HepG2 (cell line): Measurements from ENCODE around the gene MYCBPAP. TPM values are rescaled to one million over a fixed set of nuclear protein-coding genes. Genes with fewer than 3 reads are reported as not detected.

ENCODE experiments used
- ATAC-seq: fragments of 200-7000 bp; cut with Tn5 transposase; 3 replicates; pipeline ENCODE4 v1.9.1; 2020; ENCODE audit warnings: mild to moderate bottlenecking, moderate library complexity
- BruUV-seq: library from RNA; stranded (reverse); fragments of 400-500 nt; replicated peaks from 2 replicates; lab custom pipeline; 2021; lab: Mats Ljungman, UMichigan
- CTCF ChIA-PET: fragments of 300-600 bp; formaldehyde crosslinking; extraction: SDS; loops from one replicate; lab custom pipeline; 2021; ENCODE audit warnings: low total read pairs, inconsistent platforms, low intra/inter-chr PET ratio; lab: Yijun Ruan, JAX
- POLR2A ChIA-PET: fragments of 350-600 bp; sonication (Branson Sonifier 250); formaldehyde crosslinking; loops from one replicate; lab custom pipeline; 2020; ENCODE audit warnings: antibody characterized with exemption, inconsistent platforms; lab: Yijun Ruan, JAX
- DNase-seq: peaks from one replicate; pipeline ENCODE4 v3.0.0-alpha.2; 2015; ENCODE audit warnings: low spot score
- FAIRE-seq: peaks from 3 replicates; lab custom pipeline; 2011; peaks lifted over from hg19 to GRCh38; lab: Jason Lieb, UNC
- H2AFZ ChIP-seq: one replicate; pipeline ENCODE4 v1.6.1; 2011; ENCODE audit warnings: low read length, inconsistent platforms
- H3K27ac ChIP-seq: fragments of 300-600 bp; 3 replicates; pipeline ENCODE4 v1.8.0; 2011; ENCODE audit warnings: mixed run types, mild to moderate bottlenecking, mixed read lengths, low read length, inconsistent platforms; ENCODE audit not compliant: insufficient read depth; ENCODE audit errors: extremely low read length
- H3K27me3 ChIP-seq, 2 experiments: fragments of 200-600 bp in 1 of 2; 2 replicates in 1 of 2; 3 replicates in 1 of 2; pipeline versions ENCODE4 v1.6.0 to v1.8.0; 2011; ENCODE audit warnings: low read length in 2 of 2, mild to moderate bottlenecking in 2 of 2, moderate library complexity in 2 of 2, inconsistent platforms in 1 of 2; ENCODE audit not compliant: insufficient read depth in 2 of 2, control insufficient read depth in 1 of 2
- H3K36me3 ChIP-seq, 2 experiments: fragments of 200-600 bp in 1 of 2; replicated peaks in 1 of 2; 2 replicates in 1 of 2; 3 replicates in 1 of 2; pipeline versions ENCODE4 v1.5.1 to v1.8.0; 2011; ENCODE audit warnings: low read length in 2 of 2, inconsistent platforms in 1 of 2; ENCODE audit not compliant: insufficient read depth in 2 of 2, control insufficient read depth in 1 of 2
- H3K4me1 ChIP-seq: 2 replicates; pipeline ENCODE4 v1.5.1; 2012; ENCODE audit warnings: low read length, inconsistent platforms; ENCODE audit not compliant: insufficient read depth
- H3K4me2 ChIP-seq: 2 replicates; pipeline ENCODE4 v1.6.0; 2011; ENCODE audit warnings: low read depth, low read length, inconsistent platforms
- H3K4me3 ChIP-seq, 3 experiments: fragments of 200-600 bp in 1 of 3; sonication (generic), shearing (Covaris generic) in 1 of 3; replicated peaks in 1 of 3; 2 replicates each; pipeline ENCODE4 v1.5.1; 2011 to 2016; ENCODE audit warnings: low read length in 3 of 3, inconsistent platforms in 2 of 3, low read depth in 2 of 3, mild to moderate bottlenecking in 2 of 3, control low read depth in 1 of 3, mixed read lengths in 1 of 3; ENCODE audit not compliant: insufficient read depth in 1 of 3
- H3K79me2 ChIP-seq: one replicate; pipeline ENCODE4 v1.6.1; 2011; ENCODE audit warnings: low read length, inconsistent platforms; ENCODE audit not compliant: insufficient read depth
- H3K9ac ChIP-seq: 2 replicates; pipeline ENCODE4 v1.6.0; 2011; ENCODE audit warnings: mild to moderate bottlenecking, low read depth, low read length, inconsistent platforms; ENCODE audit not compliant: insufficient read depth
- H3K9me3 ChIP-seq: 2 replicates; pipeline ENCODE4 v1.5.1; 2012; ENCODE audit warnings: mild to moderate bottlenecking, low read length
- H4K20me1 ChIP-seq: 2 replicates; pipeline ENCODE4 v1.6.0; 2011; ENCODE audit warnings: inconsistent platforms, mild to moderate bottlenecking, low read length, moderate library complexity; ENCODE audit not compliant: insufficient read depth
- CCDC6 ChIP-seq: sonication (generic); formaldehyde crosslinking; IDR thresholded peaks from 2 replicates; pipeline ENCODE4 v1.8.1; 2022; ENCODE audit warnings: mild to moderate bottlenecking, missing genetic modification reagents, moderate library complexity
- CEBPB ChIP-seq: IDR thresholded peaks from 2 replicates; pipeline ENCODE4 v1.6.1; 2011; ENCODE audit warnings: low read depth, low read length, improper control_type of control experiment, borderline replicate concordance
- CEBPG ChIP-seq: IDR thresholded peaks from 2 replicates; pipeline ENCODE4 v1.6.1; 2016
- ELF4 ChIP-seq: sonication (generic); formaldehyde crosslinking; IDR thresholded peaks from 2 replicates; pipeline ENCODE4 v1.5.0; 2020; ENCODE audit warnings: missing genetic modification reagents, mild to moderate bottlenecking, moderate library complexity, borderline replicate concordance
- PRDM15 ChIP-seq: sonication (generic); formaldehyde crosslinking; IDR thresholded peaks from 2 replicates; pipeline ENCODE4 v1.4.0; 2020; ENCODE audit warnings: missing genetic modification reagents
- SALL2 ChIP-seq: sonication (generic); formaldehyde crosslinking; IDR thresholded peaks from 2 replicates; pipeline ENCODE4 v1.8.1; 2023; ENCODE audit warnings: mild to moderate bottlenecking, missing genetic modification reagents, inconsistent platforms
- SNAPC4 ChIP-seq: sonication (generic); formaldehyde crosslinking; IDR thresholded peaks from 2 replicates; pipeline ENCODE4 v1.4.0; 2020; ENCODE audit warnings: mild to moderate bottlenecking, missing genetic modification reagents
- SOX6 ChIP-seq, 2 experiments: fragments of 450-650 bp in 1 of 2; sonication (generic) in 1 of 2; formaldehyde crosslinking in 1 of 2; IDR thresholded peaks; 2 replicates each; pipeline versions ENCODE4 v1.4.0 to v1.6.1; 2017 to 2020; ENCODE audit warnings: antibody characterized with exemption in 1 of 2, mild to moderate bottlenecking in 1 of 2, missing genetic modification reagents in 1 of 2
- ZNF777 ChIP-seq: sonication (generic); formaldehyde crosslinking; IDR thresholded peaks from 2 replicates; pipeline ENCODE4 v1.4.0; 2020; ENCODE audit warnings: missing genetic modification reagents
- ZXDC ChIP-seq: sonication (generic); formaldehyde crosslinking; IDR thresholded peaks from 2 replicates; pipeline ENCODE4 v1.5.0; 2020; ENCODE audit warnings: mild to moderate bottlenecking, missing genetic modification reagents
- WGBS: methylation state at CpG from one replicate; pipeline ENCODE4 v1.1.6; 2017; ENCODE audit warnings: low lambda C conversion rate; 5-methylcytosine and 5-hydroxymethylcytosine counted together
- in situ Hi-C: cut with HindIII; loops from 2 replicates; pipeline ENCODE4 v1.10.0; 2017; ENCODE audit warnings: low pct_unique_long_range_greater_than_20kb; ENCODE audit not compliant: extremely low pct_ligation_motif_present
- intact Hi-C: fragments of 100-400 bp; cut with micrococcal nuclease; formaldehyde crosslinking; loops from one replicate; pipeline ENCODE4 v1.10.0; 2022; ENCODE audit not compliant: unreplicated experiment
- polyA plus RNA-seq, 8 experiments: library from polyadenylated mRNA; depleted of rRNA in 3 of 8; stranded (reverse) in 7 of 8; unstranded in 1 of 8; fragments of >200 nt; fragmentation: Illumina TruSeq in 4 of 8; extraction: Trizol in 4 of 8; gene quantifications; 2 replicates each; pipeline versions ENCODE4 v1.2.1 to v1.2.3, GENCODE V29; 2011 to 2016; ENCODE audit warnings: low read depth in 4 of 8, missing spikeins in 1 of 8, mixed read lengths in 1 of 8; ENCODE audit not compliant: insufficient read depth in 1 of 8
- total RNA-seq, 5 experiments: library from RNA; depleted of rRNA; stranded (reverse); fragments of >200 nt; fragmentation: Illumina TruSeq; extraction: Trizol; gene quantifications; 2 replicates each; pipeline ENCODE4 v1.2.3, GENCODE V29; 2016; ENCODE audit warnings: low read depth in 1 of 5

The MYCBPAP gene
- total and polyA plus RNA-seq, 2 of the 13 experiments (the other 11 are each of a cell fraction or from before 2014, with no cell fraction given): 0.22 to 0.24 TPM

DNA sequence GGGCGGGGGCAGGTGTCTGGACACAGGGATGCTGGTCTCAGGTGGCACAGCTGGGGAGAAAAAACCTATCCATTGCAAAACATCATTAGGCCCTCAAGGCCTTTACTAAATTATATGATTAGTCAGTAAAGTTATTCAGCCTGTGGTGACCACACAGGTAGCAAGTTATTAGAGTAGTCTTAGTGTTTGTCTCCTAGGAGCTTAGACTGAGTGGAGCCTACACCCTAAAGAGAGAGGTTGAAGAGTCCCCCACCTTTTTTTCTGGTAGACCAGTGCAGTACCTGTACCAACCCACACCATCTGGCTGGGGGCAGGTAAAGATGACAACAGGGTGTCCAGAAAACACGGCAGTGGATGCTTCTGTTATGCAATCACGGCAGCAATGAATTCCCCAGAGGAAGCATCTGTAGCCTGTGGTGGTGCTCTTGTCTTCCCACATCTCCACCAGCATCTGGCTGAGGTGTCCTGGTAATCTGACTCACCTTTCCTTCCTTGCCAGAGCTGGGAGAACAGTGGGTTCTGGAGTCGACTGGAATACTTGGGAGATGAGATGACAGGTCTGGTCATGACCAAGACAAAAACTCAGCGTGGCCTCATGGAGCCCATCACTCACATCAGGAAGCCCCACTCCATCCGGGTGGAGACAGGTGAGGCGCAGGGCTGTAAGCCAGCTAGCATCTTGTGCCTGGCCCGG lies 11.0 kb downstream of the MYCBPAP start:
- POLR2A ChIA-PET: interaction anchor here (0.8 to 3.2 kb wide), 11 partner anchors 8 to 174 kb away, joined by 3 to 37 read pairs (median 4); partner anchors contain the start of genes EPN3, SPATA20 and XYLT2
- Histone ChIP-seq H3K4me1 (peaks cover 55% of the 10 kb centered on the region), H3K27ac (no peak overlapping the region), H3K9ac (no peak overlapping the region)
- DNase-seq: no peak
- intact Hi-C loops: no loop called here
- TF ChIP-seq CEBPB (peak; percentile 47; the same call in 1 of the 2 replicates), SALL2 (CRISPR knock-in tag) (0 out of 2 replicates have a peak, but pooled peaks have one; percentile 9), SOX6 (IDR thresholded peaks at IDR 0.05) (no peak), SOX6 (CRISPR knock-in tag; IDR thresholded peaks at IDR 0.05) (peak; percentile 17; the same call in 1 of the 2 replicates), ZNF777 (CRISPR knock-in tag) (0 out of 2 replicates have a peak, but pooled peaks have one; percentile 18), ZXDC (CRISPR knock-in tag) (no peak), SNAPC4 (0 out of 2 replicates have a peak, but pooled peaks have one; percentile 37), PRDM15 (CRISPR knock-in tag) (peak; percentile 74), CEBPG (peak; percentile 27; the same call in 1 of the 2 replicates), CCDC6 (CRISPR knock-in tag) (no peak), ELF4 (CRISPR knock-in tag) (no peak)
- TF ChIP-seq, all 625 proteins: peak for 7
- 66% methylated on average over 7 of the region's 8 CpGs for WGBS
- Histone ChIP-seq H3K79me2 (no peaks in the 10 kb centered on the region), H3K27me3 (no peaks in the 10 kb centered on the region), H2AFZ (no peak overlapping the region), H3K4me3 (peak overlapping the region in 1 of 3 experiments; percentile 40; a peak in 1 of 6 replicates), H3K36me3 (no peaks in the 10 kb centered on the region), H3K9me3 (no peaks in the 10 kb centered on the region), H3K4me2 (peak overlapping the region; percentile 94; the same call in 1 of the 2 replicates), H4K20me1 (no peaks in the 10 kb centered on the region)
- peak; percentile 4 for FAIRE-seq
- BruUV-seq: no TSS peak
- 0 out of 3 replicates have a peak, but pooled peaks have one; percentile 2 for ATAC-seq
- in situ Hi-C loops: no loop called here
- CTCF ChIA-PET: no interaction called here
